Skeletal muscle cell (primary cell): ENCODE data around the gene GRIK5.

ENCODE experiments used
- DNase-seq: peaks from one replicate; pipeline ENCODE4 v3.0.0-alpha.2; 2010; ENCODE audit warnings: low read depth
- H3K4me3 ChIP-seq: 2 replicates; pipeline ENCODE4 v1.5.1; 2011; ENCODE audit warnings: low read depth, mild to moderate bottlenecking, control low read depth, low read length, moderate library complexity

Gene GRIK5

DNA sequence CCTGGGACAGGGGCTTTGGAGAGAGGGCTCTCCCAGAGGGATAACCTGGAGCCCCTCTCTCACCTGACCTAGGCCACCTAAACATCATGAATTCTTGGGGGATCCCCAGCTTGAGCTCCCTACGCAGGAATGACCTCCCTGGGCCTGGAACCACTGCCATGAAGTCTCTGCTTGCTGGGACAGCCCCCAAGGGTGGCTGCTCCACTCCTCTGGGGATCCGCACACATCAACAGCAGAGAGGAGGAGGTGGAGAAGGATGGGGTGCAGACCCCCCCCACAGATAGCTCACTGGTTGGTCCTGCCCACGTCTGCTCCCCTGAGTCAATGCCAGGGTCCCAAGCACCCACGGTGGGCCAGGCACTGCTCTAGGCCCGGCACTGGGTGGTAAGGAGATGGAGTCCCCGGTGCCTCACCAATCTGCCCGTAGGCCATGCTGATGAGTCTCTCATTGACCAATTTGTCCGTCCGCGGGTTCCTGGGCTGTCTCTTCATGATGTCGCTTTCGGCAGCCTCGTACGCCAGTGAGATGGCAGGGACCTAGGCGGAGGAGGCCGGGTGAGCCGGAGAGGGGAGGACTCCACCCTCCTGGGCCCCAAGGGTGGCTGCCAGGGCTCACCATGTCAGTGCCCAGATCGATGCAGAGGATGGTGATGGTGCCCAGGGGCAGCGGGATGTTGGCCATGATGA is 100.1 kb downstream of the GRIK5 start:
- no peak for DNase-seq
- no peak overlapping the region for H3K4me3 ChIP-seq

DNA sequence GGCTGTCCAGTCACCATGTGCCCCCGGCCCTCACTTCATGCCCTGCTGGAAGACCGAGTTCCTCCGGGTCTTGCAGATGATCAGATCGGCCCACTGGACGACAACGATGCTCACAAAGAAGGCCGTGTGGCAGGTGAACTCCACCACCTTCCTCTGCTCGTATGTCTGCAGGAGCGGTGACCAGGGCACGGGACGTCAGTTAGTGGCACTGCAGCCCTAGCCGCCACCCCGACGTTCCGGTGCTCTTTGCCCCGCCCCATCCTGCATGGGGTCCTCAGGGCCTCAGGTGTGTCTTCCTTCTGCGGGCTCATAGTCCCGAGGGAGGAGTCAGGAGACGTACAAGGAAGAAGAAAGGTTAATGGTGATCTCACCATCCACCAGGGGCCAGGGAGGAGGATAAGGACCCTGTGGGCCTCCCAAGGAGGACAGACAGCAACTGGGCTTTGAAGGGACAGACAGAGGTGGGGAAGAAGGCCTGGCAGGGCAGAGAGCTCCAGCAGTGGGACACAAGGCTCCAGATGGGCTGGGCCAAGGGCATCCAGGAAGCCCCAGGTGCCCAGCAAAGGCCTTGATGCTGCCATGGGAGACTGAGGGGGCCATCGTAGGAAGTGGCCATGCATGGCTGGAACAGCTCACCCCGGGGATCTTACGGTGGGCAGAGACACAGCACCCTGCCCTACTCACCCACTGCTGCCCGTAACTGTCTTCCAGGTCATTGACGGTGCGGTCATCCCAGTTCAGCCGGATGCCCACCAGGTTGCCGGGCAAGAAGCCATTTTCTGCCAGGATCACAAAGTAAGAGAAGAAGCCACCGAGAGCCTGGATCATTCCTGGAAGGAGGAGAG is 101.0 kb downstream of the GRIK5 start:
- H3K4me3 ChIP-seq = no peak overlapping the region
- DNase-seq = no peak

DNA sequence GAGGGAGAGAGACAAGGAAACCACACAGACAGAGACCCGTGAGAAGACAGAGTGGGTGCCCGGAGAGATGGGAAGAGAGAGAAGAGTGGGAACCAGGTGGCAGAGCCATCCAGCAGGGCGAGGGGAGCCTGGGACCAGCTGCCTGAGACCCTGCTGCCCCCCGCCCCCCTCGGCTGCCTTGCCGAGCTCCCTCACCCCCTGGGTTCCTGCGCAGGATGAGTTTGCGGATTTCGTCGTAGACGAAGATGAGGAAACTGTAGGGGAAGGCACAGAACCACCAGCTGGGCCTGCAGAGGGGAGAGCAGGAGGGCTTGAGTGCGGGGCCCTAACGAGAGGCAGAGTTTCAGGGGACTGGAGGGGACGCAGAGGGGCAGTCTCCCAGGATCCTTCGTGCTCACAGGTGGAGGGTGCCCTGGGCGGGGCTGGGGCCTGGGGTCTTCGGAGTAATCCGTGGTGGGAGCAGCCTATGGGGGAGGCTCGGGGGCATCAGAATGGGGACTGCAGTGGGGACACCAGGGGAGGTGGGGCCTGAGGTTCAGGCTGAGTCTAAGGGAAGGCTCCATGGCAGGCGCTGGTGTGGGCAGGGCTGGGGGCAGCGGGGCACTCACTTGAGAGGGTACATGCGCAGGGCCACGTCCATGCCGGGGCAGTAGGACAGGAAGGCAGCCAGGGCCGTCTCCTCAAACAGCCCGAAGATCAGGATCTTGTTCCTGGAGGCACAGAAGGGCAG is 102.8 kb downstream of the GRIK5 start:
- DNase-seq = no peak
- H3K4me3 ChIP-seq = no peak overlapping the region

DNA sequence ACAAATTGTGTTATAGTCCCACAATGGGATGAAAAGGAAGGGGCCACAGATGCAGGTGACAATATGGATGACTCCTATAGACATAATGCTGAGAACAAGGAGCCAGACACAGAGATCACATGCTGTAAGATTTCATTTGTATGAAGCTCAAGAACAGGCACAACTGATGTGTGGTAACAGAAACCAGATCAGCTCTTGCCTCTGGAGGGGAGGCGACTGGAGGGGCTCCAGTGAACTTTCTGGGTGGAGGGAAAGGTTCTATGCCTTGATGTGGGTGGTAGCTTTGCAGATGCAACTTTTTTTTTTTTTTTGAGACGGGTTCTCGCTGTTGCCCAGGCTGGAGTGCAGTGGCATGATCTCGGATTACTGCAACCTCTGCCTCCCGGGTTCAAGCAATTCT is 104.9 kb downstream of the GRIK5 start:
- no peak overlapping the region for H3K4me3 ChIP-seq
- no peak for DNase-seq

DNA sequence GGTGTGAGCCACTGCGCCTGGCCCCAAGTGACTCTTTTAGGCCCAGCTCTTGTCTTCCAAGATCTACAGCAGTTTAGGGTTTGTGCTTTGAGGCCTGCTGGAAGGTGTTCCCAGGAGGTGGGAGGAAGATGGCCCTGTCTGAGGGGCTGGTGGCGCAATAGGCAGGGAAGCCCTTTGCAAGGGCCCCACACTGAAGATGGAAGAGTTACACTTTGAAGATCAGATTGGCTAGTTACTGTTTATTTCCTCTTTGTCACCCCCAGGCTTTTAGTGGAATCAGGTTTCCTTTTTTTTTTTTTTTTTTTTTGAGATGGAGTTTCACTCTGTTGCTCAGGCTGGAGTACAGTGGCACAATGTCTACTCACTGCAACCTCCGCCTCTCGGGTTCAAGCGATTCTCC is 109.0 kb downstream of the GRIK5 start:
- DNase-seq = no peak

DNA sequence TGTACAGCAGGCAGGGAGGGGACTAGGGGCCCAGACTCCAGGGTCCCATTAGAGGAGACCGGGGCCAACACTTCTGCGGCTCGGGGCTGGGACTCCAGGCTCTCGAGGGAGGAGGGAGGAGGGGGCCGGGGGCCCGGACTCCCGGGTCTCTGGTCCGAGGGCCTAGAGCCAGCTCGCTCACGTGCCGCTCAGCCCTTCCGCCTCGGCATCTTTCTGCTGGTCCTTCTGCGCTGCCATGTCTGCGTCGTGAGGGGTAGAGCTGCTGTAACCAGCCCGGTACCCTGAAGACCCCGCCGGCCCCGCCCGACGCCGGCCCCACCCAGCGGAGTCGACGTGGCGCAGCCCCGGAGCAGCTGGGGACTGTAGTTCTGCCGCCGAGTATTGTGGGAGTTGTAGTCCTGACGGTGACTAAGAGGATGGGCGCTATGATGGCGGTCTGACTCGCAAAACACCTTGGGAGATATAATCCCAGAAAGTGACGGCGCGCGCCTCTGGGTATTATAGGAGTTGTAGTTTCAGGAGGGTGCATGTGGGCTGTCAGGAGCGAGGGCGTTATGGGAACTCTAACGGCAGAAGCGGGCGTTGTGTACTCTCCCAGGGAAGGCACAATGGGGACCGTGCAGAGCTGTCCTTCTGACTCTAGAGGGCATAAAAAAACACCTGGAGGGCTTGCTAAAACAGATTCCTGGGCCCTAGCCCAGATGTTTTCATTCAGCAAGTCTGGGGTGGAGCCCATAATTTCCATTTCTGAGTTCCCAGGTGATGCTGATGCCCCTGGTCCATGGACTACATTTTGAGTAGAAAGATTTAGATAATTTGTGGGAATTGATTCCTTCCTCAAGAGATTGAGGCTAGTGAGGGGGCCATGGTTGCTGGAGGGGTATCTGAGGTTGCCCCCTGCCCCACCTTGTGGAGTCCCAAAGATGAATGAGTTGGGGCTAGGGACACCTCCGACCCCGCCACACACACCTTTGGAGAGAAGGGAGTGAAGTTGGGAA is 110.7 kb downstream of the GRIK5 start, which contains the start of gene RABAC1:
TSS of gene RABAC1 (minus strand) at position 266 of the 998 bp plus-strand sequence. CDS start at position 237, 29 bp downstream.
- peak within 1 kb of the TSS; percentile 82 for H3K4me3 ChIP-seq
- DNase-seq = peak; percentile 75

More for the DNA sequence above, 109.0 kb downstream of the GRIK5 start:
- H3K4me3 ChIP-seq = no peak overlapping the region

DNA sequence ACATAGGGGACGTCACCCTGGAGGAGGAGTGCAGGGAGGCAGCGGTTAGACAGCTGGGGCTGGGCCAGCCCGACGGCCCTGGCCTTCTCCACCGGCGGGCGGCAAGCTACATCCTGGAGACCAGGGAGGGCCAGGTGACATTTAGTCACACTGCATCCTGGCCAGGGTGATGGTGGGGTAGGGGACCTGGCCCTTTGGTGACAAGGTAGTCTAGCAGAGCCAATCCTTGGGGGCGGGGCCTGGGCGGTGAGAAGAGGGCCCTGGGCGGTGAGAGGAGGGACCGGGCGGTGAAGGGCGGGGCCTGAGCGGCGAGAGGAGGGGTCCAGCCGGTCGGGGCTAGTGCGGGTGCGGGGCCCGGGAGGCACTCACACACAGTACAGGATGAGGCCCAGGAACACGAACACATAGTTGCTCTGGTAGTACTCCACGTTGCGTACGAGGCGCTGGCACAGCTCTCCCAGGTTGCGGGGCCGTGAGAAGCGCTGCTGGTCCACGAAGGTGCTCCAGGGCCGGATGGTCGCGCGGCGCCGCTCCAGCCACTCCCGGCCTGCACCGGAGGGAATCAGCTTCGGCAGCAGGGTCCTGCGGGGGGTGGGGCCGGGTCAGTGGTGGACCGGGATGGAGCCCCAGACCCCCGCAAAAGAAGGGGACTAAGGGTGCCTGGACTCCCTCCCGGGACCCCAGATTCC is 111.5 kb downstream of the GRIK5 start:
- H3K4me3 ChIP-seq = peak overlapping the region; percentile 82
- DNase-seq = peak; percentile 36

DNA sequence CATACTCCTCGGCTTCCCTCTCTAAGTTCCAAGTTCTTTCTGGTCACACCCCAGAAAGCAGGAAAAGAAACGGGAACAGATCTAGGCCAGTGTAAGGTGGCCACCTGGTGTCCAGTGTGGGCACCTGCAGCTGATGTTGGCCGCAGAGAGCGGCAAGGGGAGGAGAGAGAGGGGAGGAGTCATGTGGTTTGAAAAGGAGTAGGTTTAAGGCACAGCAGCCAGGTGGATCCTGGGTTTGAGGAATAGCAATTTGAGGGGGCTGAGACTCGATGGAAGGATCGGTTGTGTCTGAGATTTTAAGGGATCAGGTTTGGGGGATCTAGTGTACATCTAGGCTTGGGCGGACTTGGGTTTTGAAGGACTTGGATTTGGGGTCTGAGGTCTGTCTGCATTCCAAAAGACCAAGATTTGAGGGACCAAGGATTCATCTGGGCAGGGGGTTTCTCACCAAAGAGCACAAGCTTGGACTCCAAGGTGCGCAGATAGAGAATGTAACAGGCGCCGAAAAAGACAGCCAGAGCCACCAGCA is 112.1 kb downstream of the GRIK5 start:
- DNase-seq = peak; percentile 50
- H3K4me3 ChIP-seq = peak overlapping the region; percentile 82

DNA sequence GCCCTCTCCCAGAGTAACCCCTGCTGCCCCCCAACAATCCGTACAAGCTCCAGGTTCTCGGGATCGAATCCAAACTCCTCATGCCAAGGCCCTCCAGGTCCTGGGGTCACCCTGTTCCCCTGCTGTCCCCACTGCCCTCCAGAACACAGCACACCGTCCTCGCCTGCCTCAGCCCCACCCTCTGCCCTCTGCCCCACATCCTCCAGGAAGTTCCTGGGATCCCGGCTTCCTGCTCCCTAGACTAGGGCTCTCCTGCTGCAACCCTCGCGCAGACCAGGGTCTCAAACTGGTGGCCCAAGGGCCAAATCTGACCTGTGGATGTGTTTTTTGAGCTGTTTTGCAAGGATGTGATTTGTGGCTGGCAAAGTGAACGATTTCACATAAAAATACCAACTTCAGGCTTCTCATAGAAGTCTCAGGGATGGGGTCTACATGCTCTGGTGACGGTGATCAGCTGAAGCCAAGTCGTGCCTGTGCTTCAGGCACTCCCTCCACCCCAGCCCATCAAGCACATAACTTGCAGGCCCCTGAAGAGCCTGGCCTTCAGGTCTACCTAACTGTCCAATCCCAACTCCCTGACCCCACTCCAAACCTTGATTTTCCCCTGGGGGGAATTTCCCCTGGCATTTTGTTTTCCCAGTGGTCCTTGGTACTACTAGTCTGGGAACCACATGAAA is 112.7 kb downstream of the GRIK5 start:
- DNase-seq = no peak

DNA sequence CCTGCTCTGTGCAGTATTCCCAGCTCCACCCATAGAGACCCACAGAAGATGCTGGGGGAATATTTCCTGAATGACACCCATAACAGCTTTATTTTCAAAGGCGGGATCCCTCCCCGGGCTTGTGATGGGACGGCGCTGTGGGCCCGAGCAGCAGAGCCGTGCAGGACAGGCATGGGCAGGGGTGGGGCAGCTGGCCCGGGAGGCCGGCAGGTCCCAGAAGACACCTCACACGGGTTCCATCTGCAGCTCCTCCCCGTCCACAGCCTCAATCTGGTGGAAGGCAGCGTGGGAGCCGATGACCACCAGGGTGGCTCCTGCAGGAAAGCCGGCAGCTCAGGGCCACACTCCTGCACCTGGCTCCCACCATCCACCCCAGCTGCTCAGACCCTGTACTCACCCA is 113.4 kb downstream of the GRIK5 start:
- DNase-seq = no peak
- H3K4me3 ChIP-seq = no peak overlapping the region

More for the DNA sequence above, 112.7 kb downstream of the GRIK5 start:
- no peak overlapping the region for H3K4me3 ChIP-seq

DNA sequence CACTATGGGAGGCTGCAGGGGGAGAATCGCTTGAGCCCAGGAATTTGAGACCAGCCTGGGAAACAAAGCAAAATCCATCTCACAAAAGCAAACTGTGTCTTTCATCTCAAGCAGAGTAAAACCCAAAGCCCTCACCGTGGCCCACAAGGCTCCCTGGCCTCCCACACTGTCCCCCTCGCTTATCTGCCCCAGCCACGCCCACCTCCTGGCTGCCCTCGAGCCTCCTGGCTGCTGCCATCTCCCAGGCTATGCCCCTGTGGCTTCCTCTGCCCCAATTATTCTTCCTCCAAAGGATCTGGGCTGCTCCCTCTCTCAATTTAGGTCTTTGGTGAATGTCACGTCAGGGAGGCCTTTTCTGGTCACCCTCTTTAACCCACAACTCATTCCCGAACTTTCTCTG is 114.5 kb downstream of the GRIK5 start:
- DNase-seq = no peak
- H3K4me3 ChIP-seq = no peak overlapping the region

DNA sequence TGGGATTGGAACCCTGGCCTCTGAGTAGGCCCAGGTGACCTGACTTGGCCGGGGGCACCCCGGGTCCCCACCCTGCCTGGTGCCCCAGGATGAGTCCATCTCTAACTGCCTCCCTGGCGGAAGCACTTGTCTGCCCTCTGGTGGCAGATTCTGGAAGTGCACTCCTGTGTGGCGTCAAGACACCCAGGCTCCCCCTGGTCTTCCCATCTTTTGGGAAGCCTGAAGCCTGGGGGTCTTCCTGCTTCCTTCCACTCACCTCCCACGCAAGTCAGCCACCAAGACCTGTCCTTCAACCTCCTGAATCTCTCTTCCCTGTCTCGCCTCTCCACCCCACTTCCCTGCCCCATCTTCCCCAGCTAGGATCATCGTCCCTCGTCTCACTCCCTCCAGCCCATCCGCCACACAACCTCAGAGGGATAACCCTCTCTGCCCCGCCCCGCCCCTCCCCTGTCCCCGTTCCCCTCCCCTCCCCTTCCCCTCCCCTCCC is 118.3 kb downstream of the GRIK5 start:
- DNase-seq = peak; percentile 16

More for the DNA sequence above, 118.3 kb downstream of the GRIK5 start:
- H3K4me3 ChIP-seq = no peak overlapping the region
